HepG2 (cell line): ENCODE measurements around the gene CNTF. TPM values are rescaled to one million over a fixed set of nuclear protein-coding genes. Genes with fewer than 3 reads are reported as not detected.

Experiments used
- MTA3 ChIP-seq: sonication (generic); formaldehyde crosslinking; IDR thresholded peaks from 2 replicates; pipeline ENCODE4 v1.4.0; 2020; ENCODE audit warnings: missing genetic modification reagents
- PAF1 ChIP-seq: IDR thresholded peaks from 2 replicates; pipeline ENCODE4 v1.6.1; 2016; ENCODE audit warnings: missing genetic modification reagents, missing compliant biosample characterization
- RAD21 ChIP-seq: fragments of 450-650 bp; formaldehyde crosslinking; IDR thresholded peaks from 2 replicates; pipeline ENCODE4 v1.5.0; 2020; ENCODE audit warnings: mild to moderate bottlenecking
- RORA ChIP-seq: sonication (generic); formaldehyde crosslinking; IDR thresholded peaks from 2 replicates; pipeline ENCODE4 v1.5.0; 2020; ENCODE audit warnings: mild to moderate bottlenecking, missing genetic modification reagents, moderate library complexity
- SALL1 ChIP-seq: sonication (generic); formaldehyde crosslinking; IDR thresholded peaks from 2 replicates; pipeline ENCODE4 v1.8.0; 2022; ENCODE audit warnings: mild to moderate bottlenecking, missing genetic modification reagents
- SMYD3 ChIP-seq: sonication (generic); formaldehyde crosslinking; IDR thresholded peaks from 2 replicates; pipeline ENCODE4 v1.8.1; 2023; ENCODE audit warnings: mild to moderate bottlenecking, missing genetic modification reagents
- SP5 ChIP-seq: IDR thresholded peaks from 2 replicates; pipeline ENCODE4 v1.6.1; 2016; ENCODE audit warnings: low read depth, borderline replicate concordance
- SRY ChIP-seq: sonication (generic); formaldehyde crosslinking; IDR thresholded peaks from 2 replicates; pipeline ENCODE4 v1.8.0; 2022; ENCODE audit warnings: mild to moderate bottlenecking, missing genetic modification reagents
- TAF1 ChIP-seq: sonication (generic); formaldehyde crosslinking; IDR thresholded peaks from 2 replicates; pipeline ENCODE4 v1.4.0; 2020; ENCODE audit warnings: missing genetic modification reagents
- TMF1 ChIP-seq: sonication (generic); formaldehyde crosslinking; IDR thresholded peaks from 2 replicates; pipeline ENCODE4 v1.8.1; 2022; ENCODE audit warnings: low read depth, missing genetic modification reagents
- TOPORS ChIP-seq: sonication (generic); formaldehyde crosslinking; IDR thresholded peaks from 2 replicates; pipeline ENCODE4 v1.8.0; 2023; ENCODE audit warnings: mild to moderate bottlenecking, missing genetic modification reagents
- ZBTB7A ChIP-seq: sonication (generic); formaldehyde crosslinking; IDR thresholded peaks from 2 replicates; pipeline ENCODE4 v1.8.0; 2022; ENCODE audit warnings: mild to moderate bottlenecking, missing genetic modification reagents
- ZC3H4 ChIP-seq: sonication (generic); formaldehyde crosslinking; IDR thresholded peaks from 2 replicates; pipeline ENCODE4 v1.4.0; 2020; ENCODE audit warnings: missing genetic modification reagents, borderline replicate concordance
- ZNF335 ChIP-seq: sonication (generic); formaldehyde crosslinking; IDR thresholded peaks from 2 replicates; pipeline ENCODE4 v1.4.0; 2020; ENCODE audit warnings: missing genetic modification reagents
- ZNF441 ChIP-seq: sonication (generic); formaldehyde crosslinking; IDR thresholded peaks from 2 replicates; pipeline ENCODE4 v1.7.0; 2021; ENCODE audit warnings: missing genetic modification reagents, borderline replicate concordance
- ZNF451 ChIP-seq: sonication (generic); formaldehyde crosslinking; IDR thresholded peaks from 2 replicates; pipeline ENCODE4 v1.5.0; 2020; ENCODE audit warnings: mild to moderate bottlenecking, missing genetic modification reagents
- ZNF569 ChIP-seq: sonication (generic); formaldehyde crosslinking; IDR thresholded peaks from 2 replicates; pipeline ENCODE4 v1.5.0; 2020; ENCODE audit warnings: mild to moderate bottlenecking, missing genetic modification reagents, moderate library complexity, borderline replicate concordance
- polyA plus RNA-seq, 8 experiments: library from polyadenylated mRNA; depleted of rRNA in 3 of 8; stranded (reverse) in 7 of 8; unstranded in 1 of 8; fragments of >200 nt; fragmentation: Illumina TruSeq in 4 of 8; extraction: Trizol in 4 of 8; gene quantifications; 2 replicates each; pipeline versions ENCODE4 v1.2.1 to v1.2.3, GENCODE V29; 2011 to 2016; ENCODE audit warnings: low read depth in 4 of 8, missing spikeins in 1 of 8, mixed read lengths in 1 of 8; ENCODE audit not compliant: insufficient read depth in 1 of 8
- total RNA-seq, 5 experiments: library from RNA; depleted of rRNA; stranded (reverse); fragments of >200 nt; fragmentation: Illumina TruSeq; extraction: Trizol; gene quantifications; 2 replicates each; pipeline ENCODE4 v1.2.3, GENCODE V29; 2016; ENCODE audit warnings: low read depth in 1 of 5
- TF ChIP-seq, protein P1 (sequence below), 2 experiments: fragments of 450-650 bp in 1 of 2; sonication (generic) in 1 of 2; formaldehyde crosslinking; IDR thresholded peaks; 2 replicates each; pipeline versions ENCODE4 v1.5.0 to v1.8.0; 2020 to 2022; ENCODE audit warnings: mild to moderate bottlenecking in 1 of 2, missing genetic modification reagents in 1 of 2
- TF ChIP-seq, protein P2 (sequence below): fragments of 450-650 bp; IDR thresholded peaks from 2 replicates; pipeline ENCODE4 v1.6.1; 2016
- TF ChIP-seq, protein P3 (sequence below): sonication (generic); formaldehyde crosslinking; IDR thresholded peaks from 2 replicates; pipeline ENCODE4 v1.5.1; 2020; ENCODE audit warnings: mild to moderate bottlenecking, moderate library complexity, missing genetic modification reagents
- TF ChIP-seq, protein P4 (sequence below): sonication (generic); formaldehyde crosslinking; IDR thresholded peaks from 2 replicates; pipeline ENCODE4 v1.8.0; 2022; ENCODE audit warnings: low read depth, missing genetic modification reagents
- TF ChIP-seq, protein P5 (sequence below): sonication (generic); formaldehyde crosslinking; IDR thresholded peaks from 2 replicates; pipeline ENCODE4 v1.5.0; 2020; ENCODE audit warnings: mild to moderate bottlenecking, missing genetic modification reagents
- TF ChIP-seq, protein P6 (sequence below): sonication (generic); formaldehyde crosslinking; IDR thresholded peaks from 2 replicates; pipeline ENCODE4 v1.8.0; 2022; ENCODE audit warnings: missing genetic modification reagents, mild to moderate bottlenecking, borderline replicate concordance

CNTF gene
- total and polyA plus RNA-seq, 2 of the 13 experiments (the other 11 are each of a cell fraction or from before 2014, with no cell fraction given): 0.51 to 2.3 TPM

DNA sequence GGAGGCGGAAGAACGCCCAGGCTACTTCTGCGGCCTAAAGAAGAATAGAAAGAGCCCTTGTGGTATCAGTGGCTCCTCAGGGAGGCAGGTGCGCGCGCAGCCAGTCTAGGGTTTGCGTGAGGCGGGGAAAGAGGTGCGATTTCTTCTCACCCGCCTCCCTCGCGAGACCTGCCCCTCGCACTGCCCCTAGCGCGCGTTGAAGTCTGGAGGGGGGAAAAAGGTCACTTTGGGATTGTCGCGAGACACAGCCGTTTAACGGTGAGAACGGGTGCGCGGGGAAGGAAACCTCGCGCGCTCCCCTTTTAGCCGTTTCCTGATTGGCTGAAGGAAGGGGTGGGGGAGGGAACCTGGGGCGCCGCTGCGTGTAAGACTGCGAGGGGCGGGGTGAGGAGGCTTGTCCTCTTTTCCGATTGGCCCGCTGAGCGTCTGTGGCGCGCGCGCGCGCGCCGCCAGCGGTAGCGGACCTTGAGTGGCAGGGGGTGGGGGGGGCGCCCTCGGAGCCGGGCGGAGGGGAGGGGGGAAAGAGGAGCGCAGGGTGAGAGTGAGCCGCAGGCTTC, 43.8 kb upstream of the CNTF start, which contains the start of gene ZFP91 (continued):
- TF ChIP-seq, protein P1, sequence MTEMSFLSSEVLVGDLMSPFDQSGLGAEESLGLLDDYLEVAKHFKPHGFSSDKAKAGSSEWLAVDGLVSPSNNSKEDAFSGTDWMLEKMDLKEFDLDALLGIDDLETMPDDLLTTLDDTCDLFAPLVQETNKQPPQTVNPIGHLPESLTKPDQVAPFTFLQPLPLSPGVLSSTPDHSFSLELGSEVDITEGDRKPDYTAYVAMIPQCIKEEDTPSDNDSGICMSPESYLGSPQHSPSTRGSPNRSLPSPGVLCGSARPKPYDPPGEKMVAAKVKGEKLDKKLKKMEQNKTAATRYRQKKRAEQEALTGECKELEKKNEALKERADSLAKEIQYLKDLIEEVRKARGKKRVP (CRISPR knock-in tag; IDR thresholded peaks at IDR 0.05): 0 out of 4 replicates have a peak, but pooled peaks of 1 of the 2 experiments have one; percentile 11
- TF ChIP-seq, protein P2, sequence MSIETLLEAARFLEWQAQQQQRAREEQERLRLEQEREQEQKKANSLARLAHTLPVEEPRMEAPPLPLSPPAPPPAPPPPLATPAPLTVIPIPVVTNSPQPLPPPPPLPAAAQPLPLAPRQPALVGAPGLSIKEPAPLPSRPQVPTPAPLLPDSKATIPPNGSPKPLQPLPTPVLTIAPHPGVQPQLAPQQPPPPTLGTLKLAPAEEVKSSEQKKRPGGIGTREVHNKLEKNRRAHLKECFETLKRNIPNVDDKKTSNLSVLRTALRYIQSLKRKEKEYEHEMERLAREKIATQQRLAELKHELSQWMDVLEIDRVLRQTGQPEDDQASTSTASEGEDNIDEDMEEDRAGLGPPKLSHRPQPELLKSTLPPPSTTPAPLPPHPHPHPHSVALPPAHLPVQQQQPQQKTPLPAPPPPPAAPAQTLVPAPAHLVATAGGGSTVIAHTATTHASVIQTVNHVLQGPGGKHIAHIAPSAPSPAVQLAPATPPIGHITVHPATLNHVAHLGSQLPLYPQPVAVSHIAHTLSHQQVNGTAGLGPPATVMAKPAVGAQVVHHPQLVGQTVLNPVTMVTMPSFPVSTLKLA: no peak
- TF ChIP-seq RORA (CRISPR knock-in tag) (no peak), SP5 (CRISPR knock-in tag) (no peak), PAF1 (CRISPR knock-in tag) (no peak), ZNF451 (CRISPR knock-in tag) (no peak), ZC3H4 (CRISPR knock-in tag) (no peak), ZNF335 (CRISPR knock-in tag) (0 out of 2 replicates have a peak, but pooled peaks have one; percentile 11), TAF1 (CRISPR knock-in tag) (no peak; the same call in 1 of the 2 replicates), MTA3 (CRISPR knock-in tag) (no peak), ZNF569 (CRISPR knock-in tag) (0 out of 2 replicates have a peak, but pooled peaks have one; percentile 35), SMYD3 (CRISPR knock-in tag) (no peak), ZNF441 (CRISPR knock-in tag) (peak; percentile 15; the same call in 1 of the 2 replicates), TMF1 (no peak), TOPORS (no peak), SALL1 (CRISPR knock-in tag) (peak; percentile 47; the same call in 1 of the 2 replicates), RAD21 (CRISPR knock-in tag) (no peak), ZBTB7A (CRISPR knock-in tag) (no peak), SRY (CRISPR knock-in tag) (no peak)
- TF ChIP-seq, protein P3, sequence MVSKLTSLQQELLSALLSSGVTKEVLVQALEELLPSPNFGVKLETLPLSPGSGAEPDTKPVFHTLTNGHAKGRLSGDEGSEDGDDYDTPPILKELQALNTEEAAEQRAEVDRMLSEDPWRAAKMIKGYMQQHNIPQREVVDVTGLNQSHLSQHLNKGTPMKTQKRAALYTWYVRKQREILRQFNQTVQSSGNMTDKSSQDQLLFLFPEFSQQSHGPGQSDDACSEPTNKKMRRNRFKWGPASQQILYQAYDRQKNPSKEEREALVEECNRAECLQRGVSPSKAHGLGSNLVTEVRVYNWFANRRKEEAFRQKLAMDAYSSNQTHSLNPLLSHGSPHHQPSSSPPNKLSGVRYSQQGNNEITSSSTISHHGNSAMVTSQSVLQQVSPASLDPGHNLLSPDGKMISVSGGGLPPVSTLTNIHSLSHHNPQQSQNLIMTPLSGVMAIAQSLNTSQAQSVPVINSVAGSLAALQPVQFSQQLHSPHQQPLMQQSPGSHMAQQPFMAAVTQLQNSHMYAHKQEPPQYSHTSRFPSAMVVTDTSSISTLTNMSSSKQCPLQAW (CRISPR knock-in tag): no peak; the same call in 1 of the 2 replicates
- TF ChIP-seq, protein P4, sequence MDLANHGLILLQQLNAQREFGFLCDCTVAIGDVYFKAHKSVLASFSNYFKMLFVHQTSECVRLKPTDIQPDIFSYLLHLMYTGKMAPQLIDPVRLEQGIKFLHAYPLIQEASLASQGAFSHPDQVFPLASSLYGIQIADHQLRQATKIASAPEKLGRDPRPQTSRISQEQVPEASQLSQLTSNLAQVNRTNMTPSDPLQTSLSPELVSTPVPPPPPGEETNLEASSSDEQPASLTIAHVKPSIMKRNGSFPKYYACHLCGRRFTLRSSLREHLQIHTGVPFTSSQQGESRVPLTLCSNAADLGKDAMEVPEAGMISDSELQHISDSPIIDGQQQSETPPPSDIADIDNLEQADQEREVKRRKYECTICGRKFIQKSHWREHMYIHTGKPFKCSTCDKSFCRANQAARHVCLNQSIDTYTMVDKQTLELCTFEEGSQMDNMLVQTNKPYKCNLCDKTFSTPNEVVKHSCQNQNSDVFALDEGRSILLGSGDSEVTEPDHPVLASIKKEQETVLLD (CRISPR knock-in tag): peak; percentile 54; the same call in 1 of the 2 replicates
- TF ChIP-seq, protein P5, sequence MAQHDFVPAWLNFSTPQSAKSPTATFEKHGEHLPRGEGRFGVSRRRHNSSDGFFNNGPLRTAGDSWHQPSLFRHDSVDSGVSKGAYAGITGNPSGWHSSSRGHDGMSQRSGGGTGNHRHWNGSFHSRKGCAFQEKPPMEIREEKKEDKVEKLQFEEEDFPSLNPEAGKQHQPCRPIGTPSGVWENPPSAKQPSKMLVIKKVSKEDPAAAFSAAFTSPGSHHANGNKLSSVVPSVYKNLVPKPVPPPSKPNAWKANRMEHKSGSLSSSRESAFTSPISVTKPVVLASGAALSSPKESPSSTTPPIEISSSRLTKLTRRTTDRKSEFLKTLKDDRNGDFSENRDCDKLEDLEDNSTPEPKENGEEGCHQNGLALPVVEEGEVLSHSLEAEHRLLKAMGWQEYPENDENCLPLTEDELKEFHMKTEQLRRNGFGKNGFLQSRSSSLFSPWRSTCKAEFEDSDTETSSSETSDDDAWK (CRISPR knock-in tag): no peak
- TF ChIP-seq, protein P6, sequence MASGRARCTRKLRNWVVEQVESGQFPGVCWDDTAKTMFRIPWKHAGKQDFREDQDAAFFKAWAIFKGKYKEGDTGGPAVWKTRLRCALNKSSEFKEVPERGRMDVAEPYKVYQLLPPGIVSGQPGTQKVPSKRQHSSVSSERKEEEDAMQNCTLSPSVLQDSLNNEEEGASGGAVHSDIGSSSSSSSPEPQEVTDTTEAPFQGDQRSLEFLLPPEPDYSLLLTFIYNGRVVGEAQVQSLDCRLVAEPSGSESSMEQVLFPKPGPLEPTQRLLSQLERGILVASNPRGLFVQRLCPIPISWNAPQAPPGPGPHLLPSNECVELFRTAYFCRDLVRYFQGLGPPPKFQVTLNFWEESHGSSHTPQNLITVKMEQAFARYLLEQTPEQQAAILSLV (CRISPR knock-in tag): 0 out of 2 replicates have a peak, but pooled peaks have one; percentile 2
